Stimulated activated CD4-positive, alpha-beta T cell treated with anti-CD3 and anti-CD28 coated beads, Interleukin-1b, Interleukin-23, amount 100 ng/mL, for 1 hour (primary cell): ENCODE measurements around the gene ARID3A.
"Not testable (repeated sequence)": the region's sequence is repeated elsewhere in the genome, so short reads cannot be mapped to it uniquely, and the experiment has no call there.

Source experiments
- DNase-seq, 2 donors: peaks; one replicate each; pipeline ENCODE4 v3.0.0-alpha.2; 2020; ENCODE audit warnings: low read depth in 2 of 2

ARID3A gene

DNA sequence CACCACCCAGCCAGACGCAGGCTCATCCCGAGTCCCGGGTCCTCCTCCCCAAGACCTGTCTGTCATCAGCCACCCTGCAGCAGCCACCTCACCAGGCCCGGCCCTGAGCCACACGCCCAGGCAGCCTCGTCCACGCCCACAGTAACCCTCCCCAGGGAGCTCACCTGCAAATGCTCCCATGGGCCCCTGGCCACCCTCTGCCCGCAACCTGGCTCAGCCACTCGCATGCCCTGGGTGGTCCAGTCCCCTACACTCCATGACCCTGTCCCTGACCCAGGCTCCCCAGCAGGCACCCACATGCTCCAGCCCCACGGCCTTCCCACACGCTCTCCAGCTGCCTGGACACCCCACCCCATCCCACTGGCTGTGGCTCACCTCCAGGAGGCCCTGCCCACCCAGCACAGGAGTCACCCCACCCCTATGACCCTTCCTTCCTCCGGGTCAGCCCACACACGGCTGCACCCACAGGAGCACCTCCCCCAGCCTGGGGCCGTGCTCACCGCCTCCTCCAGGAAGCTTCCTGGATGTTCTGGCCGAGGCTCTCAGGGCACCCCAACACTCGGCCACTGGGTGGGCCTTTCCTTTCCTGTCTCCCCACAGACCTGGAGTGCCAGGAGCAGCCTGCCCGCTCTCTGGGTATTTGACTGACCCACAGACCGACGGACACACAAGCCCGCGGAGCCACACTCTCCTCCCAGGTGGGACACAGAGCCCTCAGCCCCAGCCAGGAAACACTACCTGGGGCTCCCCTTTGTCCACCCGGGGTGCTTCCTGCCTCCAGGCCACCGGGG is 91.5 kb downstream of the ARID3A start:
- DNase-seq = no peak

DNA sequence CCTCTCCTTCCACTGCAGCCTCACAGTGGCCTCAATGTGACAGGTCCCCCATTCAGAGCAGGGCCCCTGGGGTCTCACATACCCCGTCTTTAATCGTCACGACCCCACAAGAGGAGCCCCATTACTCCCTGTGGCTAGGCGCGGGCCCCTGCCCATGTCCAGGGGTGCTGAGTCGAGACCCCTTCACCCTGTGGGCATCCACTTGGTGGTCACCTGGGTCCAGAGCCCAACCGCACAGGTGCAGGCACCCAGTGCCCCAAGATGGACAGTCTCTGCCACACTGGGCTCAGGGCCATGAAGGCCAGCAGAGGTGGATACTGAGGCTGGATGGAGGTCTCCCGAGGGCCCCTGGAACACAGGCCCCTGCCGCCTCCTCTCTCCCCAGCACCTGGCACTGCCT is 92.1 kb downstream of the ARID3A start:
- DNase-seq = no peak

GRCh38 chr19:1018393-1018792 is 92.6 kb downstream of the ARID3A start:
- DNase-seq = no peak

DNA sequence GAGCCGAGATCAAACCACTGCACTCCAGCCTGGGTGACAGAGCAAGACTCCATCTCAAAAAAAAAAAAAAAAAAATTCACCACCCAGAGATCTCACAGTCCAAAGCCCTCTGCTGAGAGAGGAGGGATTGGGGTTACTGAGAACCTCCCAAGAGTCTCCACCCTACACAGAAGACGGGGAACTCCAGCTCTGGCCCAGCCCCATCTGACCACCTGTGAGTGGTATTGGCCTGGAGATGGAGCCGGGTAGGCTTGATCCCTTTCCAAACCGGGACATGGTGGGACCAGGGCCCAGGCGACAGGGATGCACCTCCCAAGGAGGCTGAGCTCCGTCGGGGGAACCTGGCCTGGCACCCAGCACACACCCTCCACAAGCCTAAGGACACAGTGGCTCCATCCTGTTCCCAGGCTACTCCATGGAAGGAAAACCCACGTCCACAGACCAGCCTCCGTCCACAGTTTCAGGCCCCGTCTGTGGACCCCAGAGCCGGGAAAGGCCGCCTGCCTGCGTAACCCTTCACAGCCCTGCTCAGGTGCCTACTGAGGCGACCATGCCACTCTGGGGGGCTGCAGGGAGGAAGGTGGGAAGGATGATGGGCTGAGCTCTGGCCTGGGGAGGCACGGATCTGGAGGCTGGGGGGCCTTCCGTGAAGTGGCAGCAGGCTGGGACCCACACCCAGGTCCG is 93.2 kb downstream of the ARID3A start:
- DNase-seq = no peak

DNA sequence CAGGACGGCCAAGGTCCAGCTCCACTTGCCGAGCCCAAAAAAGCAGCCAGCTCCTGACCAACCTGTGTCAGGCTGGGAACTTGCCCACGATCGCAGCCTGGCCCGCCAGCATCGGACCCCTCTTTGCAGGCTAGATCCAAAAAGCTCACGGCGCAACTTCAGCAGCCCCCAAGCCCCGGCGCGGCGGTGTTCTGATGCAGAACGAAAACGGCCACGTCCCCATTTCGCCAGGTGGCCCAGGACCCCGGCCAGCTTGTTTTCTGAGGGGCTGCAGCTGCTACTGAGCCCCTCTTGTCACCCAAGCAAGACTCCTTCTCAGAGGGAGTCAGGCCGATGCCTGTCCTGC is 93.8 kb downstream of the ARID3A start:
- no peak for DNase-seq

DNA sequence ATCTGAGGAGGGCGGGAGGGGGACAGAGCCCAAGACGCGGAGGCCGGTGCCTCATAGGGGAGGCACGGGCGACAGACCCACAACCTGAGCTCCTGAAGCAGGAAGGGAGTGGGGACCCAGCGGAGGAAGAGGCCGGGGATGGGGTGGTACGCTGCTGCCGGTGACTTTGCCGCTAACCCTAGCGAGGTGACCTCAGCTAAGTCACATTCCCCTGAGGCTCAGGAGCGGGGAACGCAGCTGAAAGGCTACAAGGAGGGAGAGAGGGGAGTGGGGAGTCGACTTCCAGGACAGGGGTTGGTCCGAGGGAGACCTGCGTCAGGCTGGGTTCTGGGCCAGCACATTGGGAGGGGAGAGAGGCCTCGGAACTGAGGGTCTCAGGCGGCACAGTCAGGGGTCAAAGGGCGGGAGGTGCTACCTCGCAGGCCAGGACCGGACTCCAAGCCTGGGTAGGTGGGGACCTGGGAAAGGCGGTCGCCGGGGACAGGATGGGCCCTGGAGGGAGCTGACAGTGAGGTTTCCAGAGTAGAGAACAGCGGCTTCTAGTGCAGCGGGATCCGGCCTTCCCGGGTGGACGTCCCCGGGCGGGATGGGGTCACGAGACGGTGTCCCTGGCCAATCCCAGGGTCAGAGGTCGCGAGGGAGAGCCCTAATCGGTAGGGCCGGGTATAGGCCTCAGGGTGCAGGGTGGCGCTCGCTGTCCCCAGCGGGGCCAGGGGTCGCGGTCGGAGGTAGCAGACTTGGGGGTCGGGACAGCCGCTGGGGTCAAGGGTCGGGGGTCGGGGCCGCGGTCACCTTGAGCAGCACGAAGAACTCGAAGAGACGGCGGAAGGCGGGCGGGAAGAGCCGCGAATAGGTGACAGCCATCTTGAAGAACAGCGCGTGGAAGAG is 94.4 kb downstream of the ARID3A start:
- no peak for DNase-seq

DNA sequence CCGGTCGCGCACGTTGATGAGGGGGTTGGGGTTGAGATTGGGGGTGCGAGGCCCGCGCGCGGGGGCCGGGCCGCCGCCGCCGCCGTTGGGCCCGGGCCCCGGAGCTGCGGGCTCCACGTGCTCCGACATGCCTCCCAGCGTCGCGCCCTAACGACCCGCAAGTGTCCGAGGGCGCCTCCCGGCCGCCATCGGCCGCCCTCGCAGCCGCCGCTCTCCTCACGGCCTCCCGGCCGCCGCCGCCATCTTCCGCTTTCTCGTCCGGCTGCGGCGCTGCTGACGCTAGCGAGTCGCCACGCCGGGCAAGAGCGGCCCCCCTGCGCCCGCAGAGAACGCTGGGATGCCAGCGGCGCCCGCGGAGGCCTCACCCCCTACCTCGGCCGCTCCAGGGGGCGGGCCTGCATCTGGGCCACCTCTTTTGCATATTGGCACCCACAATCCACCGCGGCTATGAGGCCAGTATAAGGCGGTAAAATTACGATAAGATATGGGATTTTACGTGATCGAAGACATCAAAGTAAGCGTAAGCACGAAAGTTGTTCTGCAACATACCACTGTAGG is 95.1 kb downstream of the ARID3A start, which contains the start of gene TMEM259:
Gene TMEM259, minus strand, starts transcription at position 256 of the 558 bp plus-strand sequence. Its CDS starts 127 bp downstream, at position 129.
- DNase-seq = peak; percentile 93 to 97

GRCh38 chr19:1023883-1024188 is 98.0 kb downstream of the ARID3A start:
- DNase-seq = not testable (repeated sequence)

DNA sequence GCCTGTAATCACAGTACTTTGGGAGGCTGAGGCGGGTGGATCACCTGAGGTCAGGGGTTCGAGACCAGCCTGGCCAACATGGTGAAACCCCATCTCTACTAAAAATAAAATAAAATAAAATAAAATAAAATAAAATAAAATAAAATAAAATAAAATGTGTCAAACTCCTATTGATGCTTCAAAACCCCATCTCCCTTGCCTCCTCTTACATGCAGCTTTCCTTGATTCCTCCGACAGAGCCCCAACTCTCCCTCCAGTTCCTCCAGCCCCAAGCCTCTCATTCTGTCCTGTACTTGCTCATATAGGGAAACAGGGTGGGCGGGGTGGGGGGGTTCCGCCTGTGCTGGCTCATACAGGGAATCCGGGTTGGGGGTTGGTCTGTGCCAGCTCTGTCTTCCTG is 99.2 kb downstream of the ARID3A start:
- DNase-seq = not testable (repeated sequence)
